Omental fat pad (tissue), 4 donors: Measurements from ENCODE around the gene PCDHGB4. TPM values are rescaled to one million over a fixed set of nuclear protein-coding genes. Genes with fewer than 3 reads are reported as not detected.

Experiments used
- ATAC-seq: fragments of 150-250 bp; one replicate; pipeline ENCODE4 v1.9.1; 2016; ENCODE audit warnings: mild to moderate bottlenecking, moderate library complexity; ENCODE audit not compliant: low FRiP score
- DNase-seq: peaks from one replicate; pipeline ENCODE4 v3.0.0-alpha.2; 2019; ENCODE audit warnings: low spot score
- CTCF ChIP-seq, 3 donors: fragments of 450-650 bp; IDR thresholded peaks; one replicate each; pipeline ENCODE4 v1.5.1; 2016 to 2017; ENCODE audit warnings: antibody characterized with exemption in 3 of 3, mild to moderate bottlenecking in 3 of 3, moderate library complexity in 2 of 3
- total RNA-seq, 4 donors: library from RNA; depleted of rRNA; stranded (reverse); fragments of >200 nt; gene quantifications; one replicate each; pipeline ENCODE4 v1.1.0, GENCODE V29; 2016

PCDHGB4 gene
- total RNA-seq, 4 donors from 2014 or later, result 2.4 to 14.5 (median 6.1) TPM

- no peak for TF ChIP-seq CTCF (IDR thresholded peaks at IDR 0.05)
- DNase-seq, result no peak
- ATAC-seq, result no peak
These were observed 49.7 kb downstream of the PCDHGB4 start for GRCh38 chr5:141437221-141437620.

GRCh38 chr5:141439411-141440141, 52.1 kb downstream of the PCDHGB4 start:
- ATAC-seq (no peak), DNase-seq (no peak)
- no peak for TF ChIP-seq CTCF (IDR thresholded peaks at IDR 0.05)

Other genes starting within 250 kb of the PCDHGB4 start
- 1 to 10 TPM in 1 of 4 donors, under 1 TPM in 3; 0.38 to 1.4 (median 0.47) TPM for gene PCDHB6, start 237.6 kb upstream of the PCDHGB4 start, total RNA-seq
- gene PCDHB7, start 215.1 kb upstream of the PCDHGB4 start, total RNA-seq, result 1 to 10 TPM in 3 of 4 donors, under 1 TPM in 1; 0.94 to 3.3 (median 1.5) TPM
- under 1 TPM; 0.44 to 0.63 (median 0.53) TPM for gene PCDHB8, start 209.9 kb upstream of the PCDHGB4 start, total RNA-seq
- gene PCDHB16, start 205.3 kb upstream of the PCDHGB4 start, total RNA-seq, result 1 to 10 TPM; 2.3 to 6.1 (median 3.6) TPM
- 1 to 10 TPM; 1.3 to 4.7 (median 2.8) TPM for gene PCDHB9, start 200.5 kb upstream of the PCDHGB4 start, total RNA-seq
- 1 to 10 TPM in 3 of 4 donors, under 1 TPM in 1; 0.96 to 3.6 (median 1.2) TPM for gene PCDHB10, start 195.3 kb upstream of the PCDHGB4 start, total RNA-seq
- gene PCDHB11, start 188.1 kb upstream of the PCDHGB4 start, total RNA-seq, result 1 to 10 TPM; 1.3 to 2.4 (median 1.7) TPM
- 1 to 10 TPM; 1.9 to 4.4 (median 2.5) TPM for gene PCDHB12, start 179.0 kb upstream of the PCDHGB4 start, total RNA-seq
- gene PCDHB13, start 173.8 kb upstream of the PCDHGB4 start, total RNA-seq, result 1 to 10 TPM; 1.8 to 7.7 (median 3.0) TPM
- 1 to 10 TPM; 2.0 to 7.1 (median 3.1) TPM for gene PCDHB14, start 164.4 kb upstream of the PCDHGB4 start, total RNA-seq
- gene PCDHB15, start 142.3 kb upstream of the PCDHGB4 start, total RNA-seq, result 1 to 10 TPM; 2.0 to 6.0 (median 3.3) TPM
- gene SLC25A2, start 83.6 kb upstream of the PCDHGB4 start, total RNA-seq, result 1 to 10 TPM in 1 of 4 donors, under 1 TPM in 1, not detected in 2; 0.46 to 2.0 TPM
- 10 to 100 TPM; 43.7 to 57.8 (median 52.5) TPM for gene TAF7, start 66.9 kb upstream of the PCDHGB4 start, total RNA-seq
- 1 to 10 TPM in 1 of 4 donors, under 1 TPM in 3; 0.12 to 2.2 (median 0.59) TPM for gene PCDHGA1, start 57.2 kb upstream of the PCDHGB4 start, total RNA-seq
- 1 to 10 TPM; 2.0 to 6.6 (median 4.0) TPM for gene PCDHGA2, start 48.9 kb upstream of the PCDHGB4 start, total RNA-seq
- 1 to 10 TPM; 2.3 to 6.3 (median 2.8) TPM for gene PCDHGA3, start 43.9 kb upstream of the PCDHGB4 start, total RNA-seq
- 1 to 10 TPM; 1.4 to 6.0 (median 2.2) TPM for gene PCDHGB1, start 37.6 kb upstream of the PCDHGB4 start, total RNA-seq
- 1 to 10 TPM; 2.6 to 9.0 (median 3.9) TPM for gene PCDHGA4, start 32.7 kb upstream of the PCDHGB4 start, total RNA-seq
- gene PCDHGB2, start 27.7 kb upstream of the PCDHGB4 start, total RNA-seq, result 10 to 100 TPM in 1 of 4 donors, 1 to 10 TPM in 3; 2.5 to 15.3 (median 4.4) TPM
- 10 to 100 TPM in 1 of 4 donors, 1 to 10 TPM in 3; 2.0 to 14.5 (median 3.3) TPM for gene PCDHGA5, start 23.5 kb upstream of the PCDHGB4 start, total RNA-seq
- gene PCDHGB3, start 17.5 kb upstream of the PCDHGB4 start, total RNA-seq, result 10 to 100 TPM in 1 of 4 donors, 1 to 10 TPM in 3; 2.5 to 13.2 (median 3.9) TPM
- gene PCDHGA6, start 13.8 kb upstream of the PCDHGB4 start, total RNA-seq, result 1 to 10 TPM; 3.0 to 6.9 (median 4.6) TPM
- 1 to 10 TPM; 1.1 to 9.0 (median 3.6) TPM for gene PCDHGA7, start 5.0 kb upstream of the PCDHGB4 start, total RNA-seq
- 1 to 10 TPM in 3 of 4 donors, under 1 TPM in 1; 0.72 to 7.4 (median 2.2) TPM for gene PCDHGA8, start 4.9 kb downstream of the PCDHGB4 start, total RNA-seq
- 10 to 100 TPM in 1 of 4 donors, 1 to 10 TPM in 3; 6.5 to 18.8 (median 8.9) TPM for gene PCDHGB5, start 10.2 kb downstream of the PCDHGB4 start, total RNA-seq
- gene PCDHGA9, start 15.1 kb downstream of the PCDHGB4 start, total RNA-seq, result 10 to 100 TPM in 1 of 4 donors, 1 to 10 TPM in 3; 5.0 to 14.8 (median 7.3) TPM
- 10 to 100 TPM in 1 of 4 donors, 1 to 10 TPM in 3; 4.2 to 12.6 (median 6.5) TPM for gene PCDHGB6, start 20.3 kb downstream of the PCDHGB4 start, total RNA-seq
- 10 to 100 TPM in 1 of 4 donors, 1 to 10 TPM in 3; 5.5 to 14.0 (median 6.8) TPM for gene PCDHGA10, start 25.3 kb downstream of the PCDHGB4 start, total RNA-seq
- 10 to 100 TPM in 2 of 4 donors, 1 to 10 TPM in 2; 7.8 to 25.2 (median 10.2) TPM for gene PCDHGB7, start 30.0 kb downstream of the PCDHGB4 start, total RNA-seq
- 10 to 100 TPM in 1 of 4 donors, 1 to 10 TPM in 3; 3.1 to 12.1 (median 5.3) TPM for gene PCDHGA11, start 33.4 kb downstream of the PCDHGB4 start, total RNA-seq
- 10 to 100 TPM in 3 of 4 donors, 1 to 10 TPM in 1; 7.5 to 18.4 (median 14.2) TPM for gene PCDHGA12, start 42.8 kb downstream of the PCDHGB4 start, total RNA-seq
- gene PCDHGC3, start 88.3 kb downstream of the PCDHGB4 start, total RNA-seq, result 10 to 100 TPM; 34.8 to 83.1 (median 41.9) TPM
- gene PCDHGC4, start 97.3 kb downstream of the PCDHGB4 start, total RNA-seq, result 1 to 10 TPM; 1.5 to 4.1 (median 3.5) TPM
- 1 to 10 TPM; 1.1 to 3.2 (median 2.1) TPM for gene PCDHGC5, start 101.4 kb downstream of the PCDHGB4 start, total RNA-seq
- 10 to 100 TPM; 35.5 to 93.2 (median 47.9) TPM for gene DIAPH1, start 231.3 kb downstream of the PCDHGB4 start, total RNA-seq
- gene HDAC3, start 249.2 kb downstream of the PCDHGB4 start, total RNA-seq, result 10 to 100 TPM; 31.5 to 50.6 (median 38.5) TPM
- gene RELL2, start 249.3 kb downstream of the PCDHGB4 start, total RNA-seq, result 1 to 10 TPM; 1.0 to 4.3 (median 2.9) TPM